NB4 (cell line): ENCODE results near the gene KCTD6.

Experiments
- DNase-seq: peaks from one replicate; pipeline ENCODE4 v3.0.0; 2010; ENCODE audit warnings: low read depth
- H3K4me3 ChIP-seq: one replicate; pipeline ENCODE4 v1.5.1; 2011; ENCODE audit warnings: mild to moderate bottlenecking, low read depth, low read length, moderate library complexity
- MAX ChIP-seq: IDR thresholded peaks from 2 replicates; pipeline ENCODE4 v1.6.1; 2011; ENCODE audit warnings: low read depth, low read length
- MYC ChIP-seq: IDR thresholded peaks from 2 replicates; pipeline ENCODE4 v1.6.1; 2011; ENCODE audit warnings: low read depth, low read length
- POLR2A ChIP-seq: IDR thresholded peaks from 2 replicates; pipeline ENCODE4 v1.6.1; 2011; ENCODE audit warnings: mild to moderate bottlenecking; ENCODE audit not compliant: insufficient read length; ENCODE audit errors: extremely low read depth
- TF ChIP-seq, protein P1 (sequence below): IDR thresholded peaks from one replicate; pipeline ENCODE4 v1.5.1; 2012; ENCODE audit warnings: low read depth, low read length

KCTD6 gene

GRCh38 chr3:58497097-58497496 is 5.2 kb downstream of the KCTD6 start:
- no peak for DNase-seq
- TF ChIP-seq, protein P1, sequence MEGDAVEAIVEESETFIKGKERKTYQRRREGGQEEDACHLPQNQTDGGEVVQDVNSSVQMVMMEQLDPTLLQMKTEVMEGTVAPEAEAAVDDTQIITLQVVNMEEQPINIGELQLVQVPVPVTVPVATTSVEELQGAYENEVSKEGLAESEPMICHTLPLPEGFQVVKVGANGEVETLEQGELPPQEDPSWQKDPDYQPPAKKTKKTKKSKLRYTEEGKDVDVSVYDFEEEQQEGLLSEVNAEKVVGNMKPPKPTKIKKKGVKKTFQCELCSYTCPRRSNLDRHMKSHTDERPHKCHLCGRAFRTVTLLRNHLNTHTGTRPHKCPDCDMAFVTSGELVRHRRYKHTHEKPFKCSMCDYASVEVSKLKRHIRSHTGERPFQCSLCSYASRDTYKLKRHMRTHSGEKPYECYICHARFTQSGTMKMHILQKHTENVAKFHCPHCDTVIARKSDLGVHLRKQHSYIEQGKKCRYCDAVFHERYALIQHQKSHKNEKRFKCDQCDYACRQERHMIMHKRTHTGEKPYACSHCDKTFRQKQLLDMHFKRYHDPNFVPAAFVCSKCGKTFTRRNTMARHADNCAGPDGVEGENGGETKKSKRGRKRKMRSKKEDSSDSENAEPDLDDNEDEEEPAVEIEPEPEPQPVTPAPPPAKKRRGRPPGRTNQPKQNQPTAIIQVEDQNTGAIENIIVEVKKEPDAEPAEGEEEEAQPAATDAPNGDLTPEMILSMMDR, result no peak
- TF ChIP-seq MAX (no peak), POLR2A (no peak), MYC (no peak)
- H3K4me3 ChIP-seq, result no peak overlapping the region

DNA sequence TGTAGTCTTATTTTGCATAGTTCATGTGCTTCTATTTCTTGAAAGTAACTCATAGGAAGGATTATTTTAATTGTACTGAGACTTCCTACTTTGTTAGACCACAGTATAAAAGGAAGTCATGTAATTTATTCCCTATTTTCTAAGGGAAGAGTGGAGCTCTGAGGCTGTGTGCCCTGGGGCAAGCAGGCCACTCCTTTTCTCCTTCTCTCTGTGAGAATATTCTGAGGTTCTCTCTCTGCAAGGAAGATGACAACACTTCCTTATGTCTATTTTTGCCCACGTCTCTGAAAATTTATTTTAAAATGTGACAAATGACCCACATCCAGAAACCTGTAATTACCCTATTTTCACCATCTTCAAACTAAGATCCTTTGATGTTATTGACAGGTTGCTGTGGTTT is 11.0 kb downstream of the KCTD6 start:
- TF ChIP-seq, protein P1, result no peak
- no peak for TF ChIP-seq MYC
- no peak for TF ChIP-seq MAX
- TF ChIP-seq POLR2A, result no peak
- DNase-seq, result no peak
- H3K4me3 ChIP-seq, result no peak overlapping the region

GRCh38 chr3:58507356-58508078 is 15.6 kb downstream of the KCTD6 start:
- TF ChIP-seq MAX, result no peak
- TF ChIP-seq, protein P1, result no peak
- TF ChIP-seq POLR2A, result no peak
- no peak for TF ChIP-seq MYC
- no peak for DNase-seq
- H3K4me3 ChIP-seq, result no peak overlapping the region

- TF ChIP-seq MAX (no peak), MYC (no peak), POLR2A (no peak)
- TF ChIP-seq, protein P1, result no peak
- no peak for DNase-seq
- no peak overlapping the region for H3K4me3 ChIP-seq
Observed at GRCh38 chr3:58508437-58508836, 16.5 kb downstream of the KCTD6 start.

DNA sequence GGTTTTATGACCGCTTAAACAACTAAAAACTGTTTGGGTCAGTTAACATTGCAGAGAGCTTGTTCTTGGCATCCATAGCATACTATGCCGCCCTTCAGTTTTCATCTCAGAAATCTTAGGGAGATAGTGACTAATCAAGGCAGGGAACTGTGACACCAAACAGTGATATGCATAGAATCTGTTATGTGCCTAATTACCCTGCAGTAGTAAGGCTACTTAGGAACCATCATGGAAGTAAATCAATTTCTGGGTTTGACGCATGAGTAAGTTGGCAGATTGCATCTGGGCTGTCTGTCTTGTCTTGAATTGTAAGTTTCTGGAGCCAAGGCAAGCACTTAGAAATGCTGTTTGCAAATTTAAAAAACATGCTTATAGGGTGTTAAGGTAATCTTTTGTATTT is 22.5 kb downstream of the KCTD6 start:
- H3K4me3 ChIP-seq, result no peak overlapping the region
- no peak for DNase-seq
- TF ChIP-seq, protein P1, result no peak

DNA sequence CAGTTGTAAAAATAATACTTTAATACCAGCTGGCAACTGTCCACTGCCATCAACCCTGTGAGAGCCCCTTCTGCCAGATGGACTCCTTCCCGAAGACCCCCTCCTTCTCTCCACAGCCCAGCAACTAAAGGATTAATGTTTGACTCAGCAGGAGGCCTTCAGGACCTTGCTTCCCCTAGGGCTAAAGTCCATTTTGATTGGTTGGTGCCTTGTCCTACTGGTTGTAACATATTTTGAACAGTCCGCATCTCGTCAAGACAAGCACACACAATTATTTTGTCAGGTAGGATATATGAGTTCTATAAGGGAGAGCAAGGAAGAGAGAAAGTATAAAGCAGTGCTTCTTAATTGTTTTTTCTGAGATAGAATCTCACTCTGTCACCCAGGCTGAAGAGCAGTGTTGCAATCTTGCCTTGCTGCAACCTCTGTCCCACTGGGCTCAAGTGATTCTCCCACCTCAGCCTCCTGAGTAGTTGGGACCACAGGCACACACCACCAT is 26.4 kb downstream of the KCTD6 start:
- TF ChIP-seq, protein P1, result no peak
- no peak for TF ChIP-seq POLR2A
- no peak for TF ChIP-seq MAX
- TF ChIP-seq MYC, result no peak
- no peak overlapping the region for H3K4me3 ChIP-seq
- DNase-seq, result peak; percentile 48
